IPS-20b (cell line): ENCODE measurements around the gene DNASE1L1.

Experiments
- H3K27ac ChIP-seq: one replicate; pipeline ENCODE4 v1.5.1; 2013; ENCODE audit warnings: low read length
- H3K27me3 ChIP-seq: 2 replicates; pipeline ENCODE4 v1.6.1; 2013; ENCODE audit warnings: mild to moderate bottlenecking, low read length, inconsistent platforms; ENCODE audit not compliant: insufficient read depth
- H3K36me3 ChIP-seq: 2 replicates; pipeline ENCODE4 v1.6.1; 2013; ENCODE audit warnings: low read depth, mild to moderate bottlenecking, inconsistent platforms, low read length, moderate library complexity; ENCODE audit not compliant: insufficient read depth
- H3K4me1 ChIP-seq: 2 replicates; pipeline ENCODE4 v1.6.1; 2013; ENCODE audit warnings: mild to moderate bottlenecking, control low read depth, inconsistent platforms, low read length, moderate library complexity; ENCODE audit not compliant: insufficient read depth
- H3K4me3 ChIP-seq: 2 replicates; pipeline ENCODE4 v1.5.1; 2013; ENCODE audit warnings: mild to moderate bottlenecking, low read length, inconsistent platforms
- H3K9ac ChIP-seq: 2 replicates; pipeline ENCODE4 v1.6.1; 2013; ENCODE audit warnings: low read depth, mild to moderate bottlenecking, inconsistent platforms, low read length, moderate library complexity
- H3K9me3 ChIP-seq: 2 replicates; pipeline ENCODE4 v1.6.1; 2013; ENCODE audit warnings: mild to moderate bottlenecking, low read depth, low read length, inconsistent platforms; ENCODE audit not compliant: insufficient read depth

Gene DNASE1L1

DNA sequence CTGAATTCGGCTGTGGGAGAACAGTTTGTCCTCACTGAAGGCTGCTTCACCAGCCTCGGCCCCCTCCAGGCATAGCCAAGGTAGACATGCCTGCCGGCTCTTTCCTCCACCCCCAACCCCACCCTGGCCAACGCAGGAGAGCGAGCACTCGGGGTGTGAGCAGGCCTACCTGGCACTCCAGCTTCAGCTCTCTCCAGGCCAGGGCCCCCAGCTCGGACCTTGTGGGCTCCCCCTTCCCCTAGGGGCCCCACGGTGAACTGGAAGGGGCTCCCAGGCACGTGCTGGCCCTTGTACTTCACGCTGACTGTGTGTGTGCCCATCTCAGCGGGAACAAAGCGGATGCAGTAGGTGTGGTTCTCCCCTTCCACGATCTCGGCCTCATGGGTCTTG is 57.0 kb downstream of the DNASE1L1 start:
- Histone ChIP-seq H3K9ac (no peak overlapping the region), H3K27ac (no peak overlapping the region), H3K27me3 (no peaks in the 10 kb centered on the region), H3K4me1 (no peaks in the 10 kb centered on the region), H3K36me3 (peaks cover 88% of the 10 kb centered on the region), H3K9me3 (no peaks in the 10 kb centered on the region), H3K4me3 (no peak overlapping the region)
